KMS-11 (cell line): ENCODE results near the gene TDRD6.
"Not testable (repeated sequence)": the region's sequence is repeated elsewhere in the genome, so short reads cannot be mapped to it uniquely, and the experiment has no call there.

Experiments
- H2AFZ ChIP-seq: fragments of 200-600 bp; sonication (generic); 2 replicates; pipeline ENCODE4 v1.6.1; 2016; ENCODE audit warnings: antibody characterized with exemption, mixed run types, low read depth
- H3K27ac ChIP-seq: fragments of 200-600 bp; sonication (generic); 2 replicates; pipeline ENCODE4 v1.6.1; 2016; ENCODE audit warnings: mild to moderate bottlenecking, mixed run types
- H3K27me3 ChIP-seq: fragments of 200-600 bp; sonication (generic); 2 replicates; pipeline ENCODE4 v1.6.1; 2017; ENCODE audit warnings: mild to moderate bottlenecking, low read depth, mixed run types, moderate library complexity; ENCODE audit not compliant: insufficient read depth
- H3K36me3 ChIP-seq: fragments of 200-600 bp; sonication (generic); 2 replicates; pipeline ENCODE4 v1.6.1; 2017; ENCODE audit warnings: mild to moderate bottlenecking, mixed run types; ENCODE audit not compliant: insufficient read depth
- H3K4me1 ChIP-seq: fragments of 200-600 bp; sonication (generic); 2 replicates; pipeline ENCODE4 v1.6.1; 2016; ENCODE audit warnings: mild to moderate bottlenecking, low read depth, mixed run types; ENCODE audit not compliant: poor library complexity, severe bottlenecking
- H3K4me2 ChIP-seq: fragments of 200-600 bp; sonication (generic); 2 replicates; pipeline ENCODE4 v1.7.0; 2016; ENCODE audit warnings: mild to moderate bottlenecking, mixed run types
- H3K4me3 ChIP-seq: fragments of 200-600 bp; sonication (generic); IDR thresholded peaks from 2 replicates; pipeline ENCODE4 v1.6.1; 2017; ENCODE audit warnings: low read depth, low read length, mixed read lengths; ENCODE audit not compliant: insufficient read depth
- H3K79me2 ChIP-seq: fragments of 200-600 bp; sonication (generic); 2 replicates; pipeline ENCODE4 v1.6.1; 2016; ENCODE audit warnings: low read depth, mixed run types; ENCODE audit not compliant: insufficient read depth
- H3K9ac ChIP-seq: fragments of 200-600 bp; sonication (generic); 2 replicates; pipeline ENCODE4 v1.6.1; 2016; ENCODE audit warnings: mild to moderate bottlenecking, mixed run types
- H4K20me1 ChIP-seq: fragments of 200-600 bp; sonication (generic); 2 replicates; pipeline ENCODE4 v1.6.1; 2016; ENCODE audit warnings: mild to moderate bottlenecking, mixed run types; ENCODE audit not compliant: insufficient read depth
- CTCF ChIP-seq: fragments of 200-600 bp; sonication (generic); conservative IDR thresholded peaks from 2 replicates; pipeline ENCODE4 v1.6.1; 2017; ENCODE audit warnings: low read depth, mild to moderate bottlenecking, antibody characterized with exemption, low read length, moderate library complexity, mixed read lengths

Gene TDRD6

GRCh38 chr6:46645265-46645664 is 42.4 kb upstream of the TDRD6 start:
- Histone ChIP-seq H2AFZ (no peak overlapping the region), H3K79me2 (no peaks in the 10 kb centered on the region), H3K9ac (no peak overlapping the region), H3K36me3 (no peaks in the 10 kb centered on the region), H4K20me1 (no peaks in the 10 kb centered on the region), H3K4me2 (no peak overlapping the region), H3K4me3 (no peak overlapping the region), H3K4me1 (no peaks in the 10 kb centered on the region), H3K27ac (no peak overlapping the region), H3K27me3 (no peaks in the 10 kb centered on the region)
- TF ChIP-seq CTCF, result no peak

DNA sequence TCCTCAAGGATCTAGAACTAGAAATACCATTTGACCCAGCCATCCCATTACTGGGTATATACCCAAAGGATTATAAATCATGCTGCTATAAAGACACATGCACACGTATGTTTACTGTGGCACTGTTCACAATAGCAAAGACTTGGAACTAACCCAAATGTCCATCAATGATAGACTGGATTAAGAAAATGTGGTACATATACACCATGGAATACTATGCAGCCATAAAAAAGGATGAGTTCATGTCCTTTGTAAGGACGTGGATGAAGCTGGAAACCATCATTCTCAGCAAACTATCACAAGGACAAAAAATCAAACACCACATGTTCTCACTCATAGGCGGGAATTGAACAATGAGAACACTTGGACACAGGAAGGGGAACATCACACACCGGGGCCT is 39.6 kb upstream of the TDRD6 start:
- not testable (repeated sequence) for H3K27me3 ChIP-seq, H2AFZ ChIP-seq, H3K27ac ChIP-seq, H3K4me2 ChIP-seq, H3K79me2 ChIP-seq, H3K4me3 ChIP-seq, H4K20me1 ChIP-seq, H3K9ac ChIP-seq, H3K36me3 ChIP-seq
- peaks cover 13% of the 10 kb centered on the region for H3K4me1 ChIP-seq

GRCh38 chr6:46648869-46649492 is 38.7 kb upstream of the TDRD6 start:
- Histone ChIP-seq H3K4me3 (no peak overlapping the region), H3K4me1 (peaks cover 13% of the 10 kb centered on the region), H3K27ac (no peak overlapping the region), H3K27me3 (no peaks in the 10 kb centered on the region), H3K36me3 (no peaks in the 10 kb centered on the region), H3K4me2 (no peak overlapping the region), H3K9ac (no peak overlapping the region), H2AFZ (no peak overlapping the region), H4K20me1 (no peaks in the 10 kb centered on the region), H3K79me2 (no peaks in the 10 kb centered on the region)
- no peak for TF ChIP-seq CTCF

DNA sequence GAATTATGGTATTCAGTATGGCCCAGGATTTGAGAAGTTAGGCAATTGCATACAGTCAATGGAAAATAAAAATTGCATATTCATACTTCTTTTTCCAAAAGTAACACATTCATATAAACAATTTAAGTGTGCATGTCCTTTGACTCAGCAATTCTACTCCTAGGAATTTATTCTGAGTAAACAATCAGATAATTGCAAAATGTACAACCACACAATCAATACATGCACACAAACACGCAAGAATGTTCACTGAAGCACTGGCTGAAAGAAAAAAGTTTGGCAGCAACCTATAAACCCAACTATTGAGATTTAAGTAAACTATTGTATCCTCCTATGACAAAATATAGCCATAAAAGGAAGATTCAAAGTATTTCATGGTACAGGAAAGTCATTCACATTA is 36.7 kb upstream of the TDRD6 start:
- H3K36me3 ChIP-seq, result no peaks in the 10 kb centered on the region
- H3K4me3 ChIP-seq, result no peak overlapping the region
- no peaks in the 10 kb centered on the region for H3K79me2 ChIP-seq
- H3K4me1 ChIP-seq, result peaks cover 13% of the 10 kb centered on the region
- no peak overlapping the region for H3K27ac ChIP-seq
- no peaks in the 10 kb centered on the region for H4K20me1 ChIP-seq
- no peak overlapping the region for H3K4me2 ChIP-seq
- no peak overlapping the region for H2AFZ ChIP-seq
- H3K27me3 ChIP-seq, result no peaks in the 10 kb centered on the region
- no peak overlapping the region for H3K9ac ChIP-seq
- no peak for TF ChIP-seq CTCF

GRCh38 chr6:46651816-46652215 is 35.9 kb upstream of the TDRD6 start:
- H3K36me3 ChIP-seq, result no peaks in the 10 kb centered on the region
- H3K9ac ChIP-seq, result peak overlapping the region; percentile 36; the same call in 1 of the 2 replicates
- peak overlapping the region; percentile 90 for H2AFZ ChIP-seq
- peaks cover 13% of the 10 kb centered on the region for H3K4me1 ChIP-seq
- H3K79me2 ChIP-seq, result no peaks in the 10 kb centered on the region
- no peak overlapping the region for H3K4me3 ChIP-seq
- peak overlapping the region; percentile 93 for H3K4me2 ChIP-seq
- H3K27ac ChIP-seq, result no peak overlapping the region
- no peaks in the 10 kb centered on the region for H3K27me3 ChIP-seq
- no peak for TF ChIP-seq CTCF
- no peaks in the 10 kb centered on the region for H4K20me1 ChIP-seq
